C1 segment of cervical spinal cord (tissue), 14 donors: ENCODE results near the gene MMP2.
A peak's percentile ranks its signal among the peaks of the same experiment; 100 is the strongest.

Source experiments
- DNase-seq, 14 donors: peaks; one replicate each; lab custom pipeline; 2025; lab: John Stamatoyannopoulos, UW

MMP2 gene

DNA sequence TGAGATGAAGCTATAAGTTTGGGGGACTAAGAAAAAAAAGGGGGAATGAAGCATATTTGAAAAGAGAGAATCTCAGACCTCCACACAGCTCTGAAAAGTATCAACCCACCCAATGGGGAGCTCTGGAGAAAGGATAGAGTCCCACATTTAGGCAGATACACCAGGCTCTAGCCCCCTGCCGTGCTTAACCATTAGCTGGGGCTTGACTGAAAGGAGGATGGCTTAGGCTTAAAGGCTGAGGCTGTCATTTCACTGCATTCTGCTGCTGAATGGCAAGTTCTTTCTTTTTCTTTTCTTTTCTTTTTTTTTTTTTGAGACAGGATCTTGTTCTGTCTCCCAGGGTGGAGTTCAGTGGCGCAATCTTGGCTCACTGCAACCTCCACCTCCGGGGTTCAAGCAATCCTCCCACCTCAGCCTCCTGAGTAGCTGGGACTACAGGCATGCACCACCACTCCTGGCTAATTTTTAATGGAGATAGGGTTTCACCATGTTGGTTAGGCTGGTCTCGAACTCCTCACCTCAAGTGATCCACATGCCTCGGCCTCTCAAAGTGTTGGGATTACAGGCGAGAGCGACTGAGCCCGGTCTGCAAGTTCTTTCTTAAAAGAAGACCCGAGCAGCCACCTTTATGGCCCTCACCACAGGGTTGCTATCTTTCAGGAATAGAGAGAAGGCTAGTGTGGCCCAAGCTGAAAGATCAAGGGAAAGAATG, 9.0 kb upstream of the MMP2 start:
- DNase-seq, result no peak

DNA sequence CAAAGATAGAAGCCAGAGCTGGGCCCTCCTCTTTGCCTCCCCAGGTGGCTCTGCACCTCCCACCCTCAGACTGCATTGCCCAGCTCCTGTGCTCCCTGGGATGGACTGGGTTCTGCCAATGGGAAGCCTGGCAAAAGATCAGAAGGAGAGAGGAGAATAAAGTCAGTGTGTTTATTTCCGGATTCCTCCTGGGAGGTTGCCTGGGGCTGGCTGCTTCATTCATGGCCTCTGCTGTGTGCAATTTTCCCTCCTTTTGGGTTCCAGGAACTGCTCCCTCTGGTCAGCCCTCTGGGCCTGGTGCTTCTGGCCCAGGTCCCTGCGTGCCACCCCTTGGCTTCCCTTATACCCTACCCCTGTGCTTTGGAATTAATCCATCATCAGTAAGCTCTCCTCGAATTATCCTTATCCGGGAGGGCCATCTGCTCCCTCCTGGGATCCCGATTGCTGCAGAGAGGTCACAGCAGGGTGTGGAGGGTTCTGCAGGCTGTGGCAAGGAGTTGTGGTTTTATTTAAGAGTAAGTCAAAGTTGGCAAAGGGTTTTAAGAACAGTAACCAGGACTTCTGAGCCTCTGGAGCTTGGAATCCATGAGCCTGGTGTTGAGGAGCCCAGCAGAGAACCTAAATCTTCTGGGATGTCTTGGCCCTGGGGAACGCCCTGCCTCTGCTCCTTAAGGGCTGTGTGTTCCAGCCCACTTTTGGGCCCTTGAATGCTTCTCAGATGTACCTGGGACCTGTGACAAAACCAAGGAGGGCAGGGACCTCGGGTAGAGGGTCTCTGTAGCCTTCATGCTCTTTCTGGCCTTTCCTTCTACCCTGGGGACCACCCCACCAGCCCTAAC, 8.2 kb upstream of the MMP2 start:
- DNase-seq, result peak in 5 of 14 donors; percentile 8 to 51 (median 23)

DNA sequence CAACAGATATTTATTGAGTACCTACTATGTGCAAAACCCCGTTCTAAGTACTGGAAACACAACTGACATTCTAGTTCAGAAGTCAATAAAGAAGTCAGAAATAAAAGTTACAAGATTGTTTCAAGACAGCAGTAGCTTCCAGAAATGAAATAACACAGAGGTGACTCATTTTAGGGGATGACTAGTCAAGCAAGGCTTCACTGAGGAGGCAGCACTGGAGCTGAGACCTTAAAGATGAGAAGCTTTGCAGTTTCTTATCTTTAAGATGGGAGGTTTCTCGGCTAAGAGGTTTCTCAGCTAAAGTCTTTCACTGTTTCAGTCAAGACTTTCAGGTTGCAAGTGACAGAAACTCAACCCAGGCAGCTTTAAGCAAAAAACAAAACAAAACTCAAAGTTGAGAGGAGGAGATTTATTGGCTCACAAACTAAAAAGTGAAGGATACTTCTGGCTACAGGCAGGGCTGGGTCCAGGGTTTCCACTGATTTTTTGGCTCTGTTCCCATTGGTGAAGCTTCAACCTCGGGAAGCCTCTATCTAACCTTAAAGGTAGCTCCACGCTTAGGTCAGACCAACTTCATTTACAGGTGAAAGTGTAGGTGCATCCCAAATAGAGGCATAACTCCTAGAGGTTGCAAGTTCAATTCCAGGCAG, 7.4 kb upstream of the MMP2 start:
- DNase-seq, result no peak

DNA sequence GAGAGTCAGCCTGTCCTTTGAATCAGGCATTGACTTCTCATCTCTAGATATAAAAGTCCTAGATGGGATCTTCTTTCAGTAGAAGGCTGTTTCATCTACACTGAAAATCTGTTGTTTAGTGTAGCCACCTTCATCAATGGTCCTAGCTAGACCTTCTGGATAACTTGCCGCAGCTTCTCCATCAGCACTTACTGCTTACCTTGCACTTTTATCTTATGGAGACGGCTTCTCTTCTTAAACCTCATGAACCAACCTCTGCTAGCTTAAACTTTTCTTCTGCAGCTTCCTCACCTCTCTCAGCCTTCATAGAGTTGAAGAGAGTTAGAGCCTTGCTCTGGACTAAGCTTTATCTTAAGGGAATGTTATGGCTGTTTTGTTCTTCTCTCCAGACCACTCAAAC, 5.4 kb upstream of the MMP2 start:
- no peak for DNase-seq

DNA sequence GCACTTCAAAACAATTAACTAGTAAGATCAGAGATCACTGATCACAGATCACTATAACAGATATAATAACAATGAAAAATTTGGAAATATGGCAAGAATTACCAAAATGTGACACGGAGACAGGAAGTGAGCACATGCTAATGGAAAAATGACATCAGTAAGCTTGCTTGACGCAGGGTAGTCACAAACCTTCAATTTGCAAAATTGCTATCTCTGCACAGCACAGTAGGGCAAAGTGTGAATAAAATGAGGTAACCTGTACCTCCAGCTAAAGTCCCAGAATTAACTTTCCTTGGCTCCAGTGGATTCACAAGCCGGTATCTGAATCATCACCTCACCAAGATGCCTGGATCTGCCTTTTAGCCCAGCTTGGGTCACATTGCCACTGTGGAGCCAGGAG, 4.2 kb upstream of the MMP2 start:
- no peak for DNase-seq

DNA sequence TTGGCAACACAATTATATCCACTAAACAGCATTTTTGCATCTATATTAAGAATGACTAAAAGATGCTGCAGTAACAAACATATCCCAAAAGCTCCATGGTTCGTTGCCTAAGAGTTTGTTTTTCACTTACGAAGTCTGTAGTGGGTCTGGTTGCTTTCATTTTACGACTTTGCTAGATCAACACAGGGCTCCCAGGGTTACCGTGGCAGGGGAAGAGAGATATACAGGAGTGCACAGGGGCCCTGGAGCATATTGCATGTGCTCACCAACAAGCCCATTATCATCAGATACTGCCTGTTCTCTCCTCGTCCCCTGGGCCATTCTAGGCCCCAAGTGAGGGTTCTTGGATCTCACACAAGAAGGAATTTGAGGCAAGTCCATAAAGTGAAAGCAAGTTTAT, 3.1 kb upstream of the MMP2 start:
- DNase-seq, result no peak

DNA sequence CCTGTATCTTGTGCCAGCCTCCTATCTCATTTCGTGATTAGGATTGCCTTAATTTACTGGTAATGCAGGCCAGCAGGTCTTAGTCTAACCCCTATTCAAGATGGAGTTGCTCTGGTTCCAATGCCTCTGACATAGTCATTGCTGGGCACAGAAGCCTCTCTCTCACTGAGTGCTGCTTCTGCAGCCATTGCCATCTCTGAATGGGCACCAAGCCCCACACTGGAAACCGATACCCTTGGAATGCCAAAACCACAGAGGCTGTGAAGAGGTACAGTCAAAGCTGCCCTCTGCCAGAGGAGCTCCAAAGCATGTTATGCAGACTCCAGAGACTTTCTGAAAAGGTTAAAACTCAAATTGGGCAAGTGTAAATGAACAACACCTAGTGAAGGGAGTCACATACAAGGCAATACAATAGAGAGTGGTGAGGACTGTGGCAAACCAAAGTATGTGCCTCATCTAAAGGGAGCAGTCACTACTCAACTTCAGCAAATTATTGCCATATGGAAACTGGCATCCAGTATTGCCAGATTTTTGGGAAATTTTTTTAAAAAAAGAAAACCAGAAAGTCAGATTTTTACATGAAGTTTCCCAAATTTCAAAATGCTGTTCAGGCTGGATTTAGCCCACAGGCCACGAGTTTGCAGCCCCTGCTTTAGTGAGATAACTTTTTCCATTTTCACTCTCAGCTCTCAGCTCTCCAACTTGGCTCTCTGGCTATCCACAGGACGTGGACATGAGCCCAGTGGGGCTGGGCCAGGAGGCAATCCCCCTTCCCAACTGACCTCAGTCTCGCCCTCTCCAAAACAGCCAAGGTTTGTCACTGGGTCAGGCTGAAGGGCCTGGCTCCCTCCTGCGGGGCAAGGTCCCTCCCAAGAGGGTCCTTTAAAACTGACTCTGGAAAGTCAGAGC, 2.1 kb upstream of the MMP2 start:
- DNase-seq, result no peak

DNA sequence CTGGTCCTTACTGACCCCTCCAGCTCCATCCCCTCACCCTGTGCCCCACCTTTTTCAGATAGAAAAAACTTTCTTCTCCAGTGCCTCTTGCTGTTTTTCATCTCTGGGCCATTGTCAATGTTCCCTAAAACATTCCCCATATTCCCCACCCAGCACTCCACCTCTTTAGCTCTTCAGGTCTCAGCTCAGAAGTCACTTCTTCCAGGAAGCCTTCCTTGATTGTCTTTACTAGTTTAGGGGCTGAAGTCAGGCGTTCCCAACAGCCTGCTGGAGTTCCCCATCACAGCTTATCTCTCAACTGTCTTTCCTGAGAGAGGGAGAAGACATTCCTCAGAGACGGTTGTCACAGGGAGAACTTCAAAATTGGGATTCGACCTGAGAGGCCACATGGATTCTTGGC, 1.3 kb upstream of the MMP2 start:
- DNase-seq, result no peak

DNA sequence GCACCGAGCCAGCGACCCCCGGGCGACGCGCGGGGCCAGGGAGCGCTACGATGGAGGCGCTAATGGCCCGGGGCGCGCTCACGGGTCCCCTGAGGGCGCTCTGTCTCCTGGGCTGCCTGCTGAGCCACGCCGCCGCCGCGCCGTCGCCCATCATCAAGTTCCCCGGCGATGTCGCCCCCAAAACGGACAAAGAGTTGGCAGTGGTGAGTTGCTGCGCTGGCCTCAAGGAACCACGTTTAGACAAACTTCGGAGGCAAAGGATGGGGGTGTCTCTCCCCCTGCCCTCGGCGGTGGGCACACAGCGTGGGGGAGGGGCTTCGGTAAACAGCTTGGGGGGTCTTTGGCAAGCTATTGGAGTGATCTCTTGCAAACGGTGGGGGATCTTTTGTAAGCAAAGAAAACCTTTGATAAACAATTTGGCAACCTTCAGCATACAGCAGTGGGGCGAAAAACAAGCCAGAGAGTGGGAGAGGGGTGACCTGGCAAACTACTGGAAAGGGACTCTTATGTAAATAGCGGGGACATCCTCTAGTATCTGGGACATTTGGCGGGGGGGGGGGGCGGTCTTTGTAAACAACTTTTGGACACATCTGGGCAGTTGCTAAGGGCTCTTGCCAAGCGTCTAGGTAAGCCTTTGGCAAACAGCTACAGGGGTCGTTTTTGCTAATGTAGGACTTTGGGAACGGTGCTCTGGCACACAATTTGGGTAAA, 587 bp downstream of the MMP2 start:
- no peak for DNase-seq

DNA sequence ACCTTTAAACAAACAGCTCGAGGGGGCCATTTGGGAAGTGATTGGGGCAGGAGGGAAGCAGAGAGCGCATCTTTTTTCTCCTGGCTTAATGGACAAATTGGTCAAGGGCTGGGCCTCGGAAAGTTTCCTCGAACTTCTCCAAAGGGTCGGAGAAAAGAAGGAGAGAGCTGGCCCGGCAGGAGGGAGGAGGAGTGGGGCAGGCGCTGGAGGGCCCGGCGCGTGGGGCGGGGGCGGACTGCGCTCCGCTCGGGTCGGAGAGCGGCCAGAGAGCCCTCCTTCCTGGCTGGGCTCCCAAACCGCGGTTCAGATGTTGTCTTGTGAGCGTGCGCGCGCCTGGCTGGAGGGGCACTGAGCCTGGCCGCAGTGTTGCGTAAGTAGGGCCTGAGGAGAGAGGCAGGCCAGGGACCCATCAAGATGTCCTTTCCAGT, 1.2 kb downstream of the MMP2 start:
- DNase-seq, result peak in 9 of 14 donors; percentile 12 to 64 (median 43)

DNA sequence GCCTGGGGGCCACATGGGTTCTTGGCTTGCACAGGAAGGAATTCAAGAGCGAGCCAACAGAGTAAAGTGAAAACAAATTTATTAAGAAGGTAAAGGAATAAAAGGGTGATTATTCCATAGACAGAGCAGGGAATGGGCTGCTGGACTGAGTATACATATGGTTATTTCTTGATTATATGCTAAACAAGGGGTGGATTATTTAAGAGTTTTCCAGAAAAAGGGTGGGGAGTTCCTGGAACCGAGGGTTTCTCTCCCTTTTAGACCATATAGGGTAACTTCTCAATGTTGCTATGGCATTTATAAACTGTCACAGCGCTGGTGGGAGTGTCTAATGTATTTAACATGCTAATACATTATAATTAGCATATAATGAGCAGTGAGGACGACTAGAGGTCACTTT, 2.0 kb downstream of the MMP2 start:
- DNase-seq, result no peak

DNA sequence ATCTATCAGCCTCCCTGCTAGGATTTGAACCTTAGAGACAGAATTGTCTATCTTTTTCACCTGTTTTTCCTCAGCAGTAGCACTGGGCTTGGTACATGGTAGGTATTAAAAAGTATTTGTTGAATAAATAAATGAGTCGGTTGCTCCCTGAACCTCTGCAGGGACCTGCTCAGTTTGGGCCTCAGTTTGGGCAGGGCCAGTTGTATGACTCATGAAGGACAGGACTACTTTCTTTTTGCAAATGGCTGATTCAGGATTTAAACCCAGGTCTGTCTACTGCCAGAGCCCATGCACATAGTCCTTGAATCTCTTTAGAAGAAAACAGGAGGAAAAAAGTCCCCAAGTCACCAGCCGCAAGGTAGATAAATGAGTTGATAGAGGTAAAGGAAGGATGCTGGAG, 3.1 kb downstream of the MMP2 start:
- DNase-seq, result no peak

DNA sequence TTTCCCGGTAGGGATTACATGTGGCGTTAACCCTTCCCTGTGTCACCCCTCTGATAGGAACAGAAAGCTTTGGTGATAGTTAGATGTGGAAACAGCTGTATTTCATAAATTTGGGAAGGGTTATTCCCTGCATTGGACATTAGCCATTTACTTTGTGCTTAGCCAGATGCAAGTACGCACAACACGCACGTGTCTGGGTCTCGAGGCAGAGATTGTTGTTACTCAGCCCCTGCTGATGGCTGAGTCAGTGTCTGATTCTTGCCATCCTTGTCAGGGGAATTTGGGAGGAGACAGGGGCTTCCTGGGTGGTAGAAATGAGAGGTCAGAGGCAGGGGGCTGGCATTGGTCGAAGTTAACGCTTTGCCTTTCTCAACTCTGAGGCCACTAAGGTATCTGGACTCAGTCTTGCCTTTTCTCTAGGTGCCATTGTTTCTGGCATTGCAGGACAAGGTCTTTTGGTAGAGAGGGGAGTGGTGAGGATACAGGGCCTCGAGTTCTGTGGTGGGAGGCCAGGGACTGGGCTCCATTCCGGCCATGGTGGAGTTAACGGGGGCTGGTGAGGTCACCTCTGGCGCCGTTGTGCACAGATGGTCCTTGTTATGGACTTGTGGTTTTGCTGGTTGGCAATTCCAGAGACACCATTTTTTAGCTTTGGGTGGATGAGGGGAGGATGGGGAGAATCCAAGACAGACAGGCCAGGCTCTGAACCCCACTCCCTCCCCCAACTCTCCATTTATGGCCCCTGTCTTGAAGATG, 8.2 kb downstream of the MMP2 start:
- no peak for DNase-seq

DNA sequence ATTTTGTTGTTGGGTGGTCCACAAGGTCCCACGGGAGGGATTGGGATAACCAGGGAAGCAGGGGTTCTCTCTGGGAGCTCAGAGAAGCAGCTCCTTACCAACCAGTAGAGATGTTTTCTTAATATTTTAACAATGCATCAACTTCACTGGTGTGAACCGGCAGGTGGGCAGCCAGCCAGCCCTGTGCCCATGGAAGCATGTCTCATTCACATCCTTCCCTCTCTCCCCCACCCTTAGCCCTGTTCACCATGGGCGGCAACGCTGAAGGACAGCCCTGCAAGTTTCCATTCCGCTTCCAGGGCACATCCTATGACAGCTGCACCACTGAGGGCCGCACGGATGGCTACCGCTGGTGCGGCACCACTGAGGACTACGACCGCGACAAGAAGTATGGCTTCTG, 9.3 kb downstream of the MMP2 start:
- no peak for DNase-seq

DNA sequence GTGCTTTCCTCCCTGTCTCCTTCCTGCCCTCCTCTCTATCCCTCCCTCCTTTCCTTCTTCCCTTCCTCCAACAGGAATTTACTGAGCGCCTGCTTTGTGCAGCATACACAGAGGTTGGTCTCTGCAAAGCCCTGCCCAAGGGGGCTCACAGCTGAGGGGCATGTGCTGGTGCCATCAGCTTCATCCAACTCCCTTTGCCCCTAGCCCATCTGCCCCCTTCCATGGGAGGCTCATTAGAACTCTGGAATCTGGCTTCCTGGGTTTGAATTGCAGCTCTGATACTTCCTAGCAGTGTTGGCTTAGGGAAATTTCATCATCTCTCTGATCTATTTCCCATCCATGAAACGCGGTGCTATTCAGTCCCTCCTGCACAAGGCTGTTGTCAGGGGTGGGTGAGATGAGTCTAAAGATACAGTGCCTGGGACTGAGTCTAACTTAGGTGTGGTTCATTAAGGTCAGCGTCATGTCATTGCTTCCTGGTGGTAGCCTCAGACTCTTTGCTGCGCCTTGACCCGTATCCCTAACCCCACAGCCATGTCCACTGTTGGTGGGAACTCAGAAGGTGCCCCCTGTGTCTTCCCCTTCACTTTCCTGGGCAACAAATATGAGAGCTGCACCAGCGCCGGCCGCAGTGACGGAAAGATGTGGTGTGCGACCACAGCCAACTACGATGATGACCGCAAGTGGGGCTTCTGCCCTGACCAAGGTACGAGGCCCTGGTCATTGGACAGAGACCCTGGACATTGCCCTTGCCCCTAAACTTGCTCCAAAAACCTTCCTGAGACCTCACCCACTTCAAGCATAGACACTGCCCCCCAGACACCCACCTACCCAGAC, 10.3 kb downstream of the MMP2 start:
- no peak for DNase-seq

DNA sequence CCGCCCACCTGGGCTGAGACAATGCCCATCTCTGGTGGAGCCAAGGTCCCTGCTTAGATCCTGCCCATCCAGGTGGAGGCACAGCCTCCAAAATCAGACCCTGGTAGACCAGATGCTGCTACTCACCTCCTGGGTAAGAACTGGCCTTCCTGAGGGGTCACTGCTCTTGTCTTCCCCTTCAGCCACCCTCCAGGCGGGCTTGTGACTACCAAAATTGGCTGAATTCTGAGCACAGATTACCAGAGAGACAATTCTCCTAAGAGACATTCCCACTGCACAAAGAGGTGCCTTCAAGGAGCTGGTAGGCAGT, 10.9 kb downstream of the MMP2 start:
- DNase-seq, result no peak

DNA sequence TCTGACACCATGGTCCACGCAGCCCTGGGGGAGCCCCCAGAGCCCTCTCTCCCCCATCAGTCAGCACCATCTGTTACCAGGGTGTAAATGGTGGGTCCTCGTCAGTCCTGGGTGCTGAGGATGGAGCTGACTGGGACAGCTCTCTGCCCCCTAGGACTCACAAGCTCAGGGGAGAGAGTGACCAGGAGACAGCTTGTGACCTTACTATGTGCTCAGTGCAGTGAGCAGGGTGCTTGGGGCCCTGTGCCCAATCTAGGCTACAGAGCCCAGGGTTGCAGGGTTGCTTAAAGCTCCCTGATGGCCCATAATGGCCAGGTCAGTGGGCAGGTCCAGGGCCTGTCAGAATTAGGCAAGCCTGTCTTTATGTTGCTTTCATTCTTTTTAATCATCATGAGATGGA, 11.3 kb downstream of the MMP2 start:
- DNase-seq, result no peak

DNA sequence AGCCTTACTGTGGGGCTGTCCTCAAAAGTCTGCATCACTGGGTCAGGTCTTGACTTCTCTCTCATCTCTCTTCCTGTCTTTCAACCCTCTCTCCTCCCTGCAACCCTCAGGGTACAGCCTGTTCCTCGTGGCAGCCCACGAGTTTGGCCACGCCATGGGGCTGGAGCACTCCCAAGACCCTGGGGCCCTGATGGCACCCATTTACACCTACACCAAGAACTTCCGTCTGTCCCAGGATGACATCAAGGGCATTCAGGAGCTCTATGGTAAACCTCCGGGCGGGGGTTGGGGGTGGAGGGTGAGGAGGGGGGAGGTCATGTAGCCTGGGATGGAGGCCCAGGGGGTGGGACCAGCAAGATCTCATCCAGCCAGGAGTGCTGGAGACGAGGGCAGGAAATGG, 12.7 kb downstream of the MMP2 start:
- no peak for DNase-seq

DNA sequence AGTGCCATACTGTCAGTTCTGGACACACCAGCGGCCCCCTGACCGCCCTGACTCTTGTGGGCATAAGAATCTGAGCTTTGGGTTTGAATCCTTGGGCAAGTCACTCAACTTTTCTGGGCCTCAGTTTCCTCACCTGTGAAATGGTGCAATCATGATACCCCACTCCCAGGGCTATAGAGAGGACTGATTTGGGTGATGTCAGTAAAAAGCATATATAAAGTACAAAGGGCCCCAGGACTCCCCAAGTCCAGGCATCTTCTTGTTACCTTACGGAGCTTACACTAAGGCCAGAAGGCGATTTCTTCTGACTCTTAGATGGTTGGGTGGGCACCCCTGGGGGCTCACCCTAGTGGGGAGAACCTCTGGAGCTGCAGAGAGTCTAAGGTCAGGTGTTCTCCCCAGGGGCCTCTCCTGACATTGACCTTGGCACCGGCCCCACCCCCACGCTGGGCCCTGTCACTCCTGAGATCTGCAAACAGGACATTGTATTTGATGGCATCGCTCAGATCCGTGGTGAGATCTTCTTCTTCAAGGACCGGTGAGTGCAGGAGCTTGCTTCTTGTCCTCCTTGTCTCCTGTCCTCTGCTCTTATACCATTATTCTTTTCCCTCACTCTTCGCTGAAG, 13.9 kb downstream of the MMP2 start:
- no peak for DNase-seq
